Measurements from ENCODE around the gene CHD1.

DNA sequence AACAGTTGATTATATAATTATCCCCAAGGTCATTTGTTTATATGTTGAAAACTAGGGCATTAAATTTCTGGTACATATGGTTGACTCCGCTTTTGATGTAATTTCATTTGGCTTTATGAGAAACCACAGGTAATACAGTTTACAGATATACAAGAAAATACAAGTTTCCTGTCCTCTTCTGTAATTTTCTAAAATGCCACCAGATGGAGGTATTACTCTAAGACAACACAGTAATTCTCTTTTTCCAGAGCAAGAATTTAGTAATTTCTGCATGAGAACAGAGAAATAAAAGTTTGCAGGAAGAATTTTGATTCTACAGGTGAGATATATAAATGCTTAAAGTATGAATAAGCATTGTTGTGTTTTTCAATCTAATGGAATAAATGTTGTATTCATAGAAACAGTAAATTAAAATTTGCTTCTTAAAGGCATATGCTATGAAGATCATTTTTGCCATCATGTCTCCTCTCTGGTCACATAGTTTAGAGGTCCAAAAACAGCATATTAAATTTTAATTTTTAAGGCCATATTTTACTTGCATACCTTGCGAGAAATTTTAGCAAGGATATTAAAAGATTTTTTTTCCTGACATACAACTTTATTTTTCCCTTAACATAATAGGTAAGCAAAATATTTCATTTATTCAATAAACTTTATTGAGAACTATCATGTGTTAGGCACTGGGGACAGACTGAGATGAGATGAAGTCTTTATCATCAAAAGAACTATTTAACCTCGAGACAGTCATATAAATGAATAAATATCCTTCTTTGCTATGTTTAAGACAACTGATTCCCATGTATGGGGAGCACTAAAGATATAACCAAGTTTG, 22.7 kb downstream of the CHD1 start:
- TF ChIP-seq, protein P1, sequence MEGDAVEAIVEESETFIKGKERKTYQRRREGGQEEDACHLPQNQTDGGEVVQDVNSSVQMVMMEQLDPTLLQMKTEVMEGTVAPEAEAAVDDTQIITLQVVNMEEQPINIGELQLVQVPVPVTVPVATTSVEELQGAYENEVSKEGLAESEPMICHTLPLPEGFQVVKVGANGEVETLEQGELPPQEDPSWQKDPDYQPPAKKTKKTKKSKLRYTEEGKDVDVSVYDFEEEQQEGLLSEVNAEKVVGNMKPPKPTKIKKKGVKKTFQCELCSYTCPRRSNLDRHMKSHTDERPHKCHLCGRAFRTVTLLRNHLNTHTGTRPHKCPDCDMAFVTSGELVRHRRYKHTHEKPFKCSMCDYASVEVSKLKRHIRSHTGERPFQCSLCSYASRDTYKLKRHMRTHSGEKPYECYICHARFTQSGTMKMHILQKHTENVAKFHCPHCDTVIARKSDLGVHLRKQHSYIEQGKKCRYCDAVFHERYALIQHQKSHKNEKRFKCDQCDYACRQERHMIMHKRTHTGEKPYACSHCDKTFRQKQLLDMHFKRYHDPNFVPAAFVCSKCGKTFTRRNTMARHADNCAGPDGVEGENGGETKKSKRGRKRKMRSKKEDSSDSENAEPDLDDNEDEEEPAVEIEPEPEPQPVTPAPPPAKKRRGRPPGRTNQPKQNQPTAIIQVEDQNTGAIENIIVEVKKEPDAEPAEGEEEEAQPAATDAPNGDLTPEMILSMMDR (IDR thresholded peaks at IDR 0.05) = peak; percentile 66 to 96 (median 86)
- no peak for TF ChIP-seq POLR2A (IDR thresholded peaks at IDR 0.05)

Data from Peyer's patch (tissue), 4 donors.